ENCODE measurements around the gene EDDM3A.
"Not testable (repeated sequence)": the region's sequence is repeated elsewhere in the genome, so short reads cannot be mapped to it uniquely, and the experiment has no call there.

EDDM3A gene

DNA sequence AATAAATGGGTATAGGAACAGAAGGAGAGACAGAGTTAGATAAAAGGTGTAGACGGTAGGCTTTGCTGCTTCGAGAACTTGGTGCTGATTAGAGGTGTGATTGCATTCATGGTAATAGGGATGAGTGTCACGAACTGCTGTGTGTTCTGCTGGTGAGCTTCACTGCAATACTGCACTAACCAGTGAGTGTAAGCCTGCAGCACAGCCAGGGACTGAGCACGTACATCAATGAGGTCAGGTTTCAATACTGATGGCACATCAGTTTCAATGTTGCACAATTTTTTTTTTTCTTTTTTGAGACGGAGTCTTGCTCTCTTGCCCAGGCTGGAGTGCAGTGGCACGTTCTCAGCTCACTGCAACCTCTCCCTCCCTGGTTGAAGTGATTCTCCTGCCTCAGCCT lies 24.9 kb upstream of the EDDM3A start:
- H3K27ac ChIP-seq, result no peak overlapping the region; the same call in 1 of the 2 replicates
- TF ChIP-seq ZFX (IDR thresholded peaks at IDR 0.05; ENCODE audit: borderline replicate concordance), result no peak
- TF ChIP-seq, protein P1, sequence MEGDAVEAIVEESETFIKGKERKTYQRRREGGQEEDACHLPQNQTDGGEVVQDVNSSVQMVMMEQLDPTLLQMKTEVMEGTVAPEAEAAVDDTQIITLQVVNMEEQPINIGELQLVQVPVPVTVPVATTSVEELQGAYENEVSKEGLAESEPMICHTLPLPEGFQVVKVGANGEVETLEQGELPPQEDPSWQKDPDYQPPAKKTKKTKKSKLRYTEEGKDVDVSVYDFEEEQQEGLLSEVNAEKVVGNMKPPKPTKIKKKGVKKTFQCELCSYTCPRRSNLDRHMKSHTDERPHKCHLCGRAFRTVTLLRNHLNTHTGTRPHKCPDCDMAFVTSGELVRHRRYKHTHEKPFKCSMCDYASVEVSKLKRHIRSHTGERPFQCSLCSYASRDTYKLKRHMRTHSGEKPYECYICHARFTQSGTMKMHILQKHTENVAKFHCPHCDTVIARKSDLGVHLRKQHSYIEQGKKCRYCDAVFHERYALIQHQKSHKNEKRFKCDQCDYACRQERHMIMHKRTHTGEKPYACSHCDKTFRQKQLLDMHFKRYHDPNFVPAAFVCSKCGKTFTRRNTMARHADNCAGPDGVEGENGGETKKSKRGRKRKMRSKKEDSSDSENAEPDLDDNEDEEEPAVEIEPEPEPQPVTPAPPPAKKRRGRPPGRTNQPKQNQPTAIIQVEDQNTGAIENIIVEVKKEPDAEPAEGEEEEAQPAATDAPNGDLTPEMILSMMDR (IDR thresholded peaks at IDR 0.05), result no peak

DNA sequence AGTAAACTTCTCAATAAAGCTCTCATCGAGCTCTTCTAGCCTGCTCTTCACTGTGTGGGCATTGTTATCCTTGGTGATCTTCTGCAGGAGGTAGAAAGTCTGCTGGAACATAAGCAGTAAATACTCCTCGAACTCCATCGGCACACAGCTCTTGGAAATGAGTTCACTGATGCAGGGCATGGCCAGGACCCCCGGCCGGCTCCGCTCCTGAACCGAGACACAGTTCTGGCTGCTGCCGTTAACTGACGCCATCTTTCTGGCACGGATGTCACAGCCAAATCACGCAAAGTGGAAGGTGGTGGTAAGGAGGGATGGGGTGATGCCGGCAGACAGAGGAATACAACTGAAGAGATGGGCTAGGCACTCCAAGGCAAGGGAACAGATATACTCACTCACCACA lies 23.7 kb upstream of the EDDM3A start:
- TF ChIP-seq, protein P1 (IDR thresholded peaks at IDR 0.05), result no peak
- TF ChIP-seq ZFX (IDR thresholded peaks at IDR 0.05; ENCODE audit: borderline replicate concordance), result no peak
- no peak overlapping the region for H3K27ac ChIP-seq

DNA sequence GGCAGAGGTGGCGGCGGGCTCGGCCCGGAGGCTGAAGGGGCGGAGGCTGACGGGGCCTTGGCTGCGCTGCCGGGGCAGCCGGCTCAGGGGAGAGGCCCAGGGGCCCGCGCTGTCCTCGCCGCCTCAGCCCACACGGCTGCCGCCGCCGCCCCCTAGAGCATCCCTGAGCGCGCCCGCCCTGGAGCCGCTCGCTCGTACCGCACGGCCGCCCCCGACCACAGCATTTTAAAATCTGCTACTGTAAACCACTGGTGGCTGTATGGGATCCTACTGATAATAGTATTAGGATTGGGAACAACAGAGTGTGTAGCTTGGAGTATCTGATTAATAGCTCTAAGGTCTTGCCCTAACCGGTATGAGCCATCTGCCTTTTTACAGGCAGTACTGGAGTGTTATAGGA lies 22.2 kb upstream of the EDDM3A start:
- H3K27ac ChIP-seq, result no peak overlapping the region
- no peak for TF ChIP-seq ZFX (IDR thresholded peaks at IDR 0.05; ENCODE audit: borderline replicate concordance)
- TF ChIP-seq, protein P1 (IDR thresholded peaks at IDR 0.05), result no peak

DNA sequence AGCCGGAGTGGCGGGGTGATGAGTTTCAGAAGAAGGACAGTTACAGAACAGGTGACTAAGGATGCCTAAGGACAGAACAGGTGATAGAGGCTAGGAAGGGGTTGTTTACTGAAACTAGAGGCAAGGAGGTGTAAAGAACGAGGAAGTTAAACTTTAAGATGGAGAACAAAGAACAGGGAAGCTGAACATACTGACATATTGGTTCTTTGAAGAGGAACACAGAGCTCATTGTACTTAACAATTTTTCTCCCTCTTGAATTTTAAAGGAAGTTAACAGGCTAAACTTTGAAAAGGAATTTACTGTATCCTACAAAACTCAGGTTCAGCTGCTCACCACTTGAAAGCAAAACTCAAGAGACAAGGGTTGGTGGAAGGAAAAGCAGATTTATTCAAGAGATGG lies 19.6 kb upstream of the EDDM3A start:
- not testable (repeated sequence) for H3K27ac ChIP-seq

DNA sequence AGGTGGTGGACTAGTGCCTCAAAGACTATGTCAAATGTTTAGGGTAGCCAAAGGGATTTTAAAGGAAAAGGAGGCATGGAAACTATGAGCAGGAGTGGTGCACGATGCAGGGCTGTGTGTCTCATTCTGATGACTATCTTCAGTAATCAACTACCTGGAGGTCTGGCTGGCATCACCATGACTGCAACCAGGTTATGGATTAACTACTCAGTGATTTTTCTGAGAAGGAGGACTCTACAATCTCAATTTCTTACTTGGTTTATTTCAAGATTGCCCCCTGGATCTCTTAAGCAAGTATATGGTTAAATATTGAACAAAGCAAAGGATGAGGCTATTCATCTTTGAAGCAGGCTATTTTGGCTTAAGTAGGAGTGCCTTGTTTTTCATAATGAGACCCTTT lies 19.2 kb upstream of the EDDM3A start:
- no peak overlapping the region for H3K27ac ChIP-seq

DNA sequence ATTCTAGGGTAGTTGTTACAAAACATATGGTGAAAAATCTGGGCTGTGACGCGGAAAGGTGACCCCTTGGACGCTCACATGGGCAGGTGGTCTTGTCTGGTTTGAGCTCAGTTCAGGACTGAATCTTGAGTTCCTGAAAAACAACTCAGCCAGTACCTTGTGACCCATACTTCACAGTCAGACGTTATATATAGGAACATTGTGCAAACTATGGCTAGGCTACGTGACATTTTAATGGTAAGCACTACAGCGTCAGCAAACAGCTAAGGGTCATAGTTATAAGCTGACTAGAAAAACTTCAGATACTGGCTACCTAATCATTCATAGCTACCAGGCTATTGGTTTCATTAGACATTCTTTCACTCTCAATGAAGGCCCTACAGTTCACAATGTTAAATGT lies 14.8 kb upstream of the EDDM3A start:
- no peak overlapping the region for H3K27ac ChIP-seq
- TF ChIP-seq ZFX (IDR thresholded peaks at IDR 0.05; ENCODE audit: borderline replicate concordance), result no peak
- TF ChIP-seq, protein P1 (IDR thresholded peaks at IDR 0.05), result no peak

More for the DNA sequence above, 19.2 kb upstream of the EDDM3A start:
- no peak for TF ChIP-seq ZFX (IDR thresholded peaks at IDR 0.05; ENCODE audit: borderline replicate concordance)
- TF ChIP-seq, protein P1 (IDR thresholded peaks at IDR 0.05), result no peak

DNA sequence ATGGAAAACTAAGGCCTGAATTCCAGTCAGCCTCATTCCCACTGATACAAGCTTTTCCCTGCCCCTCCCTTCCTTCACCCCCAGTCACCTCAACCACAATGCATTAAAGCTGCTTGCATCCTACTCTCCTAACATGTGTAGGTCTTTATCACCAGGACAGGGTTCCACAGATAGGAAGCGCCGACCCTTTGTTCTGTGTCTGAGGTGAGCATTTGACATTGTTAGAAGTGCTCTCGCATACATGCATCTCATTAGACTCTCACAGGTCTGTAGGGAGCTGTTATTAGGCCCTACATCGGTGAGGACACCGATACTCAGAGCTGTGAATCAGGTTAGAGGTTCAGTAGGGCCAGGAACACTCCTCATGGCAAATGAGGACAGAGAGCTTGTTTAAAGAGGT lies 13.2 kb upstream of the EDDM3A start:
- TF ChIP-seq, protein P1 (IDR thresholded peaks at IDR 0.05), result no peak
- no peak for TF ChIP-seq ZFX (IDR thresholded peaks at IDR 0.05; ENCODE audit: borderline replicate concordance)
- H3K27ac ChIP-seq, result no peak overlapping the region

DNA sequence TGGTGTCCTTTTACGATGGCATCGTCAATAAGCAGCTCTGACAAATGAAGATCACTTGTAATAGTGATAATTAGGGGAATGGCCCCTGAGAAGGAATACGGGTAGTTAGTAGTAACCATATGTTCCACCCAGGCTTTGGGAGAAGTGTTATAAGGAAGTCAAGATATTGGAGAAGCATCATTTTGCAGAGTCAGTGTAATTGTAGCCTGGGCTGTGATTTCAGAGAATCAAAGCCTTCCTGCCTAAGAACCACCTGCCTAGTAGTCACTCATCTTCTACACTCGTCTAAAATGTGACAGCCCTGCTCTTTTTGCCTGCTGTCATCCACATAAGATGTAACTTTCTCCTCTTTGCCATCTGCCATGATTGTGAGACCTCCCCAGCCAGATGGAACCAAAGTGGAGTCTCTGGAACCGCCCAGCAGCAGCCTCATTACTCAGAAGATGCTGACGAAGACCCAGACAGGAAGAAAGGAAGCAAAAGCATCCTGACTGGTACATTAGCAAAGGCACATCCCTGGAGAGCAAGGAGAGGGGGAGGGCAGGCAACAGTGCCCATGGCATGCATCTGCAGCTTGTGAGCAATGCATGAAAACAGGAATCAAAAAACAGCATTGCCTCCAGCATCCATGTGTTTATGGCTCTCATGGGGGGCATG lies 12.6 kb upstream of the EDDM3A start:
- no peak overlapping the region for H3K27ac ChIP-seq
- TF ChIP-seq ZFX (IDR thresholded peaks at IDR 0.05; ENCODE audit: borderline replicate concordance), result no peak
- TF ChIP-seq, protein P1 (IDR thresholded peaks at IDR 0.05), result no peak

Data from 22Rv1 (cell line).